HG03025 (cell line): ENCODE data around the gene ITGB2.
"Not testable (repeated sequence)": the region's sequence is repeated elsewhere in the genome, so short reads cannot be mapped to it uniquely, and the experiment has no call there.

Experiments
- ATAC-seq: cut with Tn5 transposase; IDR thresholded peaks from one replicate; pipeline ENCODE4 v1.9.1; 2021; ENCODE audit warnings: mild to moderate bottlenecking, moderate library complexity; ENCODE audit not compliant: unreplicated experiment, low FRiP score

ITGB2 gene

DNA sequence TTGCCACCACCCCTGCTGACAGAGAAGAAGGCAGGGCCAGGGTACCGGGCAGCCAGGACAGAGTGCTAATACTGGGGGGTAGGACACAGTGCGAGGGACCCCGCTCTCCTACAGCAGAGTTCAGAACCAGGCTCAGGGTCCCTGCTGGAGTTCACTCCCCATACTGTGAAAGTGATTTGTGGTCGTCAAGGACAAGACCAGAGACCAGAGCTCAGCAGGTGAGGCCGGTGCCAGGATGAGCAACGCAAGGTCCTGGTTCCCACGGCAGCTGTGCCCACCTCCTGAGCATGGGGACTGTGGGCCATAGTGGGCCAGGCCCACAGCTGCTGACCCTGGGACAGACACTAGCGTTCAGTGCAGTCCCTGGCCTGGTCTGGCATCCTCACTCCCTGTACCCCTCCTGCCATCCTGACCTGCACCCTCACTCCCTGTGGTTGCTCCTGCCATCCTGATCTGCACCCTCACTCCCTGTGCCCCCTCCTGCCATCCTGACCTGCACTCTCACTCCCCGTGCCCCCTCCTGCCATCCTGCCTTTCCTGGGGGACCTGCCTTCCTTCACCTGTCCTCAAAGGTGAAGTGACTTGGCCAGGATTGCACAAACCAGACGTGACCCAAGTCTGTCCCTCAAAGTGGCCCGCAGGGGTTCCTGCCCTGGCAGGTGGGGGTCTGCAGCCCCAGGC lies 33.4 kb downstream of the ITGB2 start:
- no peak for ATAC-seq

- no peak for ATAC-seq
Measured at GRCh38 chr21:44886113-44887075, 34.3 kb downstream of the ITGB2 start.

- no peak for ATAC-seq
Measured at GRCh38 chr21:44885615-44886014, 35.1 kb downstream of the ITGB2 start.

DNA sequence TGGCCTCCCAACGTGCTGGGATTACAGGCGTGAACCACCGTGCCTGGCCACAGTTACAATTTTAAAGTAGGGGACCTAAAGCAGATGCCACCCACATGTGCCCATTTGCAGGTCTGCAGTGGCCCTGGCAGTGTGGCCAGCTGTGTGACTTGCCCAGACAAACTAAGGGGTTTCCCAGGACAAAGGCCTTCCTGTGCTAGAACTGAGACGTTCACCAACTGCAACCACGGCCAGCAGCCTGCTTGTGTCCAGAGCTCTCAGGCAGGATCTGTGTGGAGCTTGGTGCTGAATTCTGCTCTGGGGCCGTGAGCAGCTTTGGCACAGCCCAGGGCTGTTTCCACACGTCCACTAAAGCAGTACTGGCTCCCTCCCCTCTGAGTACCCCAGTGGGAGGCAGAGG lies 36.6 kb downstream of the ITGB2 start:
- no peak for ATAC-seq

GRCh38 chr21:44883250-44883649 lies 37.4 kb downstream of the ITGB2 start:
- no peak for ATAC-seq

- ATAC-seq: no peak
Measured at GRCh38 chr21:44881198-44881872, 39.4 kb downstream of the ITGB2 start.

GRCh38 chr21:44880405-44881197 lies 40.1 kb downstream of the ITGB2 start:
- no peak for ATAC-seq

DNA sequence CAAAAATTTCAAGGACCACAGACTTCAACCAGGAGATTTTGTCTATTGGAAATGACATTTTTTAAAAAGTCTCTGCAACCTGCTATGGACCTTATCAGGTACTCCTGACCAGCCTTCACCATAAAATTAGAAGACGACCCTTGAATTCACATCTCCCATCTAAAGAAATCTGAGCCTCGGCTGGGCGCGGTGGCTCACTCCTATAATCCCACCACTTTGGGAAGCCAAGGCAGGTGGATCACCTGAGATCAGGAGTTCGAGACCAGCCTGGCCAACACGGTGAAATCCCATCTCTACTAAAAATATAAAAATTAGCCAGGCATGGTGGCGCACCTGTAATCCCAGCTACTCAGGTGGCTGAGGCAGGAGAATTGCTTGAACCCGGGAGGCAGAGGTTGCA lies 41.5 kb downstream of the ITGB2 start:
- not testable (repeated sequence) for ATAC-seq

DNA sequence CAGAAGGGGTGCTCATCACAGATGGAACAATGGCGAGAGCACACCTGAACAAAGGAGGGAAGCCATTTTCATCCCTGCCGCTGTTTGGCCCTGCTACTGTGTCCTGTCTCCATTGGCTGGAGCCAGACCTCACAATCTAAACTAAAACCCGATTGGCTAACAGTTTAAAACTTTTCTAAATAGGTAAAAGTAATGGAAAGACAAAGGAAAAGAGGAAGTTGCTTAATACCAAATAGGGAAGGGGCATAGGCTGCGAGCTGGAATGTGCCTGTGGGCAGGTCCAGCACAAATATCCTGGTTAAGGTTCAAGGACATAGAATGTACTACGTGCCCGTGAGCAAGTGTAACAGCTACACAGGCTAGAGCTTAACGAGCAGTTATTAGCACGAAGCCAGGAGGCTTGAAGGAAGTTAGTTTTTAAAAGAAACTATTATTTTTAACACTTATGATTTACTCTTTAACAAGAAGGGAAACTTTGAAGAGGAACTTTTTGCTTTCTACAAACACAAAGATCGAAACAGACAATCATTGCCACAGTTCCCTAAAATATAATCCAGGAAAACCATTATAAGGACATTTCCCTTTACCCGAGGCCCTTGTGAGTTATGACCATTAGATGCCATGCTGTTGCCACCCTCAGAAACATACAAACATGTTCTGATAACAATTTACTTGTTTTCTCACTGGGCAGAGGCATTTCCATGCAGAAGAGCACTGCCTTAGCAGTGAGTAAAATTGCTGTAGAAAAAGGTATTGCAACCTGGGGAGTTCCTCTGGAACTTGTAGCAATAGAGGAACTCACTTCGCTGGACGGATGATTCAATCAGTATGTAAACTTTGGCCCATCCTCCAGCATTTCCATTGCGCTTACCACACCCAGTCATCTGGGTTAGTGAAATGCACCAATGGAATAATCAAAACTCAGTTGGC lies 42.4 kb downstream of the ITGB2 start:
- no peak for ATAC-seq

DNA sequence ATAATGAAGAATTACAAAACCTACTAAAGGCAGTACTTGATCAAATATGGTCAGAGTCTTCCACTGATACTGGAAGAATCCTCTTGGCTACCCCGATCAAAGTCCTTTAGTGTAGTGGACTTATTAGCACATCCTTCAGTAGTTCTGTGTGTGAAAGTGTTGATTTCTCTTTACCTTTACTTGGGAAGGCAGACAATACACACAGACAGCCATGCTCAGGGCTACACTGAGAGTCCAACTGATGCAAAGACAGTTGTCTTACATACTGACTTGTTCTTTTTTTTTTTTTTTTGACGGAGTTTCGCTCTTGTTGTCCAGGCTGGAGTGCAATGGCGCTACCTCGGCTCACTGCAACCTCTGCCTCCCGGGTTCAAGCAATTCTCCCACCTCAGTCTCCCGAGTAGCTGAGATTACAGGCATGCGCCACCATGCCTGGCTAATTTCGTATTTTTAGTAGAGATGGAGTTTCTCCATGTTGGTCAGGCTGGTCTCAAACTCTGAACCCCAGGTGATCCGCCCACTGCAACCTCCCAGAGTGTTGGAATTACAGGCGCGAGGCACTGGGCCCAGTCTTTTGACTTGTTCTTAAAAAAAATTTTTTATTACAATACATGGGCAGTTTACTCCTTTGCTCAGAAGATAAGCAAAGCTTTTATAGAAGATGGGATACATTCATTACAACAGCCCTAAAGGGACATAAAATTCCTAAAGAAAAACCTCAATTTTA lies 43.7 kb downstream of the ITGB2 start:
- ATAC-seq: no peak

- ATAC-seq: no peak
Measured at GRCh38 chr21:44875316-44875700, 45.4 kb downstream of the ITGB2 start.

DNA sequence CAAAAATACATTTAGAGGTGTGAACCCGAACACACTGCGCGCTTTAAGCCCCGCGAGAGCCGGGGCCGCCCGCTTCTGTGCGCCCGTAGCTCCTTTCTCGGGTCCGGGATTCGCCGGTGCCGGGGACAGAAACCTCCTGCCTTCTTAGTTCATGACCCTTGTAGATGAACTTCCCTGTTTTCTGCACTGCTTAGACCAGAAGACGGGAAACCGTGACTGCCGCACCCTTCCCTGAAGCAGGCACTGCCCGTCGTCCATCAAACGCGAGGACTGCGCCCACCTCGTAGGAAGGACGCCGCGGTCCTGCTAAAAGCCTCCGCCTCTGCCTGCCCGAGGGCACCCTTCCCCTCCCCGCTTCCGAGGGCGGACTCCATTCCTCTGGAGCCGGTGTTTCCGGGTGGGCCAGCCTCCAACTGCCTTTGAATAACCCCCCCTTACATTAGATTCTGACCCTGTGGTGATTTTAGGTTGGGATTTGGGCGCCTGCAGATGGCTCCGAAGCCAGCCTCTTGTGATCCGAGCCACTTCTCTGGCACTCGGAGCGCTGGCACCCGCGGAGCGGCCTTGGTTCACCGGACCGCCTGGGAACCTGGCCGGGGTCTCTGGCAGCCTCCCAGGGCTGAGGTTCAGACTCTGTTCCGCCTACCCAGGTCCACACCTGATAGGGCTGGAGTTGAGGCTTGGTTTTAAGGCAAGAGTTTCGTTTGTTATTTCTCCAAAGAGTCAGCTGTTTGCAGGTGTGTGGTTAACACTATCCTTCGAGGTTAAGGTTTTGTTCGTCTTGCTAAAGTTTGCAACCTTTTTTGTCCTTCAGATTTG lies 46.0 kb downstream of the ITGB2 start:
- peak; percentile 12 for ATAC-seq

DNA sequence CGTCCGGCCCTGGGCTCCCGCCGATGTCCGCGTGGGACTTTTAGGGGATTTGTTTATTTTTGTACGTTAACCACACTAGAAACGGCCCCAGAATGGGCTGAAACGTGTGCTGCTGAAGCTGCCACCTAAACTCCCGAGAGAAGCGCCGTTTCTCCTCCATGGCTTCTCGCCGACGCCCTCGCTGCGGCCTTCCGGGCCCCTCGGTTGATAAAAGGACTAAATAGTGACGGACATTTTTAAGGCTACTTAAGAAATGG lies 46.5 kb downstream of the ITGB2 start:
- peak; percentile 3 for ATAC-seq

DNA sequence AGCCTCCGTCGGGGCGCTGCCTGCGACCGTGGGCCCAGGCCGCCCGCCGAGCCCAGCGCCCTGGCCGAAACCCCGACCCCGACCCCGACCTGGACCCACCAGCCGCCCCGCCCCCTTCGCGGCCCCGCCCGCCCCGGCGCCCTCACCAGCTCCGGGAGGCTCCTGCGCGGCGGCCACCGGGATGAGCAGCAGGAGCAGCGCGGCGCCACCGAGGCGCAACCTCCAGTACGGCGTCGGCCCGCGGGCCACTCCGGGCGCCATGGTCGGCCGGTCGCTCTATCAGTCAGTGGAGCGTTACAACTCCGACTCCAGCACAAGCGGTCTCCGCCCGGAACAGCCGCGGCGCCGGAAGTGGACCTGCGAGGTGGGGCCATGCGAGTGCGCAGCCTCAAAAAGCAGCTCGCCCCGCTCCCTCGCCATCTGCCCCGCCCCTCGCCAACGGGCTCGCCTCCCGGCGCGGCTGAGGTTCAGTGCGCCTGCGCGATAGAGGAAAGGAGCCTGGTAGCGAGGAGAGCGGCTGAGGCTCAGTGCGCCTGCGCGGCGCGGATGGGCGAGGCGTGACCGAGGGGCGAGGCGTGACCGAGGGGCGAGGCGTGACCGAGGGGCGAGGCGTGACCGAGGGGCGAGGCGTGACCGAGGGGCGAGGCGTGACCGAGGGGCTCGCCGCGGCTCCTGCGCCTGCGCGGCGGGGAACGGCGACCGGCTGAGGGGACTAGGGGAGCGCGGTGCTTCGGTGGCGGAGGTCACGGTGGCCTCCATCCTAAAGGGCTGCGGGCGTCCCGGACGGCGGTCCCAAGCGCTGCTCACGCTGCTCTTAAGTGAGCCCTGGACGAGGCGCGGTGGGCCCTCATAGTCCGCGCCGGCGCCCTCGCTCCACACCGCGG lies 47.1 kb downstream of the ITGB2 start, which contains the start of gene PTTG1IP:
PTTG1IP (minus strand) TSS at position 335 of the 884 bp plus-strand sequence; CDS start at position 261, 74 bp downstream.
- ATAC-seq: peak; percentile 64

- no peak for ATAC-seq
Measured at GRCh38 chr21:44872649-44873355, 47.9 kb downstream of the ITGB2 start.

DNA sequence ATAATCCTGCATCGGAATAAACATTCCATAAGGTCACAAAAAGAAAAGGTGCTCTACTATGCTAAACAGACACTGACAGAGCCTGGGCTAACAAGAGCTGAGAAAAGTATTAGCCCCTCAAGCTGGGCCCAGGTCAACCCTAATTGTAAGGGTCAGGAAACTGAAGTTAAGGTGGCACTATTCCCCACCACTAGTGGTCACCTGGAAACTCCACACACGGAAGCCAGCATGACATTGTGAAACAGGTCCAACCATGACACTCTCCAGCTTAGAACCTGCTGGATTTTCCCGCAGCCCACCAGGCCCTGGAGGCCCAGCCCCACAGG lies 48.4 kb downstream of the ITGB2 start:
- no peak for ATAC-seq
